K562 (cell line): ENCODE data around the gene FSTL4. TPM values are rescaled to one million over a fixed set of nuclear protein-coding genes. Genes with fewer than 3 reads are reported as not detected.

Experiments
- ATAC-seq: fragments of 200-7000 bp; cut with Tn5 transposase; 3 replicates; pipeline ENCODE4 v1.9.1; 2020; ENCODE audit warnings: moderate library complexity
- BruUV-seq: library from RNA; stranded (reverse); fragments of 400-500 nt; replicated peaks from 2 replicates; lab custom pipeline; 2021; lab: Mats Ljungman, UMichigan
- CTCF ChIA-PET: fragments of 300-600 bp; formaldehyde crosslinking; extraction: SDS; loops from one replicate; lab custom pipeline; 2021; ENCODE audit warnings: low intra/inter-chr PET ratio; lab: Yijun Ruan, JAX
- POLR2A ChIA-PET: fragments of 300-600, 350-650 bp; sonication (Branson Sonifier 250); formaldehyde crosslinking; extraction: SDS; loops from one replicate; lab custom pipeline; 2021; ENCODE audit warnings: antibody characterized with exemption, inconsistent platforms; lab: Yijun Ruan, JAX
- DNase-seq, 4 experiments: peaks; one replicate each; pipeline versions ENCODE4 v3.0.0 to v3.0.0-alpha.2; 2011 to 2018; ENCODE audit warnings: low spot score in 3 of 4, mixed read lengths in 3 of 4; ENCODE audit errors: extremely low read depth in 1 of 4
- FAIRE-seq: peaks from 2 replicates; lab custom pipeline; 2011; peaks lifted over from hg19 to GRCh38; lab: Jason Lieb, UNC
- H2AFZ ChIP-seq: 2 replicates; pipeline ENCODE4 v1.6.0; 2011; ENCODE audit warnings: low read depth, low read length, control low read depth, inconsistent platforms
- H3K27ac ChIP-seq: fragments of 200-600 bp; 3 replicates; pipeline ENCODE4 v1.8.0; 2011; ENCODE audit warnings: low read depth, mild to moderate bottlenecking, control low read depth, inconsistent platforms, low read length, moderate library complexity, mixed read lengths; ENCODE audit errors: extremely low read depth
- H3K27me3 ChIP-seq, 2 experiments: fragments of 300-600 bp in 1 of 2; 2 replicates in 1 of 2; 3 replicates in 1 of 2; pipeline versions ENCODE4 v1.6.0 to v1.8.0; 2011; ENCODE audit warnings: inconsistent platforms in 2 of 2, low read length in 2 of 2, mild to moderate bottlenecking in 1 of 2, mixed read lengths in 1 of 2, moderate library complexity in 1 of 2; ENCODE audit not compliant: control insufficient read depth in 2 of 2, insufficient read depth in 2 of 2
- H3K36me3 ChIP-seq: fragments of 300-600 bp; 3 replicates; pipeline ENCODE4 v1.8.0; 2011; ENCODE audit warnings: mild to moderate bottlenecking, low read length, inconsistent platforms; ENCODE audit not compliant: control insufficient read depth, insufficient read depth
- H3K4me1 ChIP-seq, 2 experiments: fragments of 200-600 bp in 1 of 2; replicated peaks in 1 of 2; 2 replicates in 1 of 2; 3 replicates in 1 of 2; pipeline versions ENCODE4 v1.5.1 to v1.8.0; 2011; ENCODE audit warnings: inconsistent platforms in 2 of 2, low read length in 2 of 2, mild to moderate bottlenecking in 1 of 2, mixed read lengths in 1 of 2, moderate library complexity in 1 of 2; ENCODE audit not compliant: control insufficient read depth in 2 of 2, insufficient read depth in 2 of 2
- H3K4me2 ChIP-seq: 2 replicates; pipeline ENCODE4 v1.6.1; 2011; ENCODE audit warnings: low read length, control low read depth, inconsistent platforms, mixed read lengths; ENCODE audit not compliant: insufficient read depth
- H3K4me3 ChIP-seq: fragments of 200-600 bp; sonication (generic), shearing (Covaris generic); 2 replicates; pipeline ENCODE4 v1.5.1; 2016; ENCODE audit warnings: control low read depth, inconsistent platforms
- H3K79me2 ChIP-seq: fragments of 200-600 bp; 3 replicates; pipeline ENCODE4 v1.8.0; 2011; ENCODE audit warnings: low read length, inconsistent platforms; ENCODE audit not compliant: control insufficient read depth, insufficient read depth
- H3K9ac ChIP-seq, 2 experiments: 2 replicates each; pipeline versions ENCODE4 v1.6.0 to v1.6.1; 2011; ENCODE audit warnings: low read depth in 2 of 2, low read length in 2 of 2, control low read depth in 1 of 2, inconsistent platforms in 1 of 2, mild to moderate bottlenecking in 1 of 2, mixed read lengths in 1 of 2; ENCODE audit not compliant: insufficient read depth in 1 of 2
- H3K9me1 ChIP-seq: one replicate; pipeline ENCODE4 v1.6.0; 2011; ENCODE audit warnings: inconsistent platforms, mild to moderate bottlenecking, low read length, moderate library complexity; ENCODE audit not compliant: control insufficient read depth, insufficient read depth
- H3K9me3 ChIP-seq: replicated peaks from 2 replicates; pipeline ENCODE4 v1.5.1; 2011; ENCODE audit warnings: low read depth, low read length, inconsistent platforms; ENCODE audit not compliant: control insufficient read depth, insufficient read depth
- H4K20me1 ChIP-seq: replicated peaks from 2 replicates; pipeline ENCODE4 v1.6.1; 2011; ENCODE audit warnings: low read length, inconsistent platforms, mixed read lengths; ENCODE audit not compliant: control insufficient read depth, insufficient read depth
- ARID1B ChIP-seq: fragments of 450-650 bp; IDR thresholded peaks from 2 replicates; pipeline ENCODE4 v1.6.1; 2016; ENCODE audit warnings: antibody characterized with exemption, mild to moderate bottlenecking, inconsistent platforms
- ASH1L ChIP-seq: fragments of 450-650 bp; IDR thresholded peaks from 2 replicates; pipeline ENCODE4 v1.6.1; 2018; ENCODE audit warnings: borderline replicate concordance, mild to moderate bottlenecking, low read depth; ENCODE audit not compliant: partially characterized antibody
- ESRRA ChIP-seq: fragments of 450-650 bp; IDR thresholded peaks from 2 replicates; pipeline ENCODE4 v1.6.1; 2014; ENCODE audit warnings: low read depth, mild to moderate bottlenecking, moderate library complexity, borderline replicate concordance
- FOXM1 ChIP-seq, 2 experiments: fragments of 450-650 bp in 1 of 2; sonication (generic) in 1 of 2; formaldehyde crosslinking in 1 of 2; IDR thresholded peaks; 2 replicates each; pipeline versions ENCODE4 v1.6.1 to v1.9.0; 2017 to 2022; ENCODE audit warnings: low read depth in 2 of 2, mild to moderate bottlenecking in 2 of 2, missing genetic modification reagents in 1 of 2, moderate library complexity in 1 of 2
- GATAD2A ChIP-seq: fragments of 450-650 bp; IDR thresholded peaks from 2 replicates; pipeline ENCODE4 v1.6.1; 2017
- MITF ChIP-seq: IDR thresholded peaks from 2 replicates; pipeline ENCODE4 v1.6.1; 2014; ENCODE audit warnings: antibody characterized with exemption
- NCOA6 ChIP-seq: fragments of 450-650 bp; IDR thresholded peaks from 2 replicates; pipeline ENCODE4 v1.6.1; 2017; ENCODE audit warnings: mild to moderate bottlenecking
- POLR2B ChIP-seq: fragments of 450-650 bp; IDR thresholded peaks from 2 replicates; pipeline ENCODE4 v1.6.1; 2018; ENCODE audit warnings: low read depth; ENCODE audit not compliant: partially characterized antibody
- RFX1 ChIP-seq: fragments of 450-650 bp; IDR thresholded peaks from 2 replicates; pipeline ENCODE4 v1.6.1; 2016; ENCODE audit warnings: mild to moderate bottlenecking, moderate library complexity
- SRF ChIP-seq, 2 experiments: fragments of 250-450, 450-650 bp in 1 of 2; sonication (Bioruptor Pico) in 1 of 2; sonication (generic) in 1 of 2; formaldehyde crosslinking; IDR thresholded peaks; 2 replicates each; pipeline versions ENCODE4 v1.5.0 to v1.5.1; 2020 to 2022; ENCODE audit warnings: mild to moderate bottlenecking in 1 of 2, missing genetic modification reagents in 1 of 2
- TBP ChIP-seq: optimal IDR thresholded peaks from 2 replicates; pipeline ENCODE3; 2011; ENCODE audit warnings: low read depth, low read length, improper control_type of control experiment
- TCF7L2 ChIP-seq: fragments of 150-350 bp; IDR thresholded peaks from 2 replicates; pipeline ENCODE4 v1.6.1; 2016; ENCODE audit warnings: low read depth, mild to moderate bottlenecking, low read length, moderate library complexity
- ZBTB34 ChIP-seq: fragments of 250-450 bp; sonication (Bioruptor Pico); IDR thresholded peaks from 2 replicates; pipeline ENCODE4 v1.8.0; 2021; ENCODE audit warnings: mild to moderate bottlenecking, moderate library complexity
- ZNF23 ChIP-seq: fragments of 250-450 bp; sonication (Bioruptor Pico); IDR thresholded peaks from 2 replicates; pipeline ENCODE4 v1.4.0; 2020; ENCODE audit warnings: mild to moderate bottlenecking
- ZNF780A ChIP-seq: fragments of 250-450 bp; sonication (Bioruptor Pico); IDR thresholded peaks from 2 replicates; pipeline ENCODE4 v1.5.0; 2021; ENCODE audit warnings: mild to moderate bottlenecking
- ZSCAN29 ChIP-seq: fragments of 450-650 bp; IDR thresholded peaks from 2 replicates; pipeline ENCODE4 v1.6.1; 2017
- WGBS: fragments of 100-300 bp; shearing (Covaris generic); methylation state at CpG from one replicate; pipeline ENCODE4 v1.1.6; 2016; ENCODE audit warnings: low coverage, mixed read lengths; ENCODE audit not compliant: insufficient coverage; ENCODE audit errors: missing lambda C conversion rate; 5-methylcytosine and 5-hydroxymethylcytosine counted together
- in situ Hi-C: fragments of 300-500 bp; cut with MboI; formaldehyde crosslinking; loops from 4 replicates; pipeline ENCODE4 v1.15.0; 2018; ENCODE audit warnings: inconsistent platforms, mixed read lengths
- intact Hi-C: fragments of 100-400 bp; cut with micrococcal nuclease; formaldehyde crosslinking; loops from 2 replicates; pipeline ENCODE4 v1.14.2; 2022
- polyA plus RNA-seq, 8 experiments: library from polyadenylated mRNA; depleted of rRNA in 4 of 8; stranded (reverse) in 5 of 8; unstranded in 3 of 8; fragments of >200 nt; fragmentation: Nextera tagmentation in 2 of 8; fragmentation: Illumina TruSeq in 1 of 8; extraction: Ambion mirVana in 2 of 8; extraction: Trizol in 1 of 8; gene quantifications; 2 replicates each; pipeline versions ENCODE4 v1.2.1 to v1.2.3, GENCODE V29; 2011 to 2014; ENCODE audit warnings: inconsistent platforms in 1 of 8, missing spikeins in 1 of 8
- total RNA-seq, 7 experiments: library from RNA; depleted of rRNA in 6 of 7; stranded (reverse); fragments of >200 nt in 6 of 7; fragmentation: Illumina TruSeq in 2 of 7; extraction: Trizol in 2 of 7; gene quantifications; 2 replicates each; pipeline versions ENCODE4 v1.2.1 to v1.2.3, GENCODE V29; 2011 to 2021; ENCODE audit warnings: low replicate concordance in 1 of 7

The FSTL4 gene
- total and polyA plus RNA-seq, 9 of the 15 experiments (the other 6 are each of a cell fraction or from before 2014, with no cell fraction given) = 0.08 to 0.18 (median 0.10) TPM; not detected in 5

DNA sequence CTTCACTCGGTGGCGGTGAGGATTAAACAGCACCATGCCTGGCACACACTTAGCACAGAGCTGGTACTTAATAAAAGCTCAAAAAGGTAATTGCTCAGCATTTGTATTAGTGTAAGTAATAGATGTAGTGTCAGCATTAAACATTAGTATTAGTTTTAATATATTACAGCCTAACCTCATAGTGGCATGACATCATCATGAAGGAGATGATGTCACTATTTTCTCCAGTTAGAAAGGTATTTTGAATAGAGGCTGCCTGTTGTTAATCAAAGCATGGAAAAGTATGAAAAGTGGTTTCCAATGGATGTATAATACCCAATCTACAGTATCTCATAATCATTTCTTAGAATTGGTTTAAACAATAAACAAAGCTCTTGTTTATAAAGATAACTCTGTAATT lies 49.0 kb upstream of the FSTL4 start (continued):
- TF ChIP-seq ASH1L (no peak), ESRRA (no peak)

- no peak for FAIRE-seq
- TF ChIP-seq RFX1 (no peak), GATAD2A (no peak), ZNF780A (CRISPR knock-in tag) (no peak), FOXM1 (IDR thresholded peaks at IDR 0.05; ENCODE audit: low read depth) (no peak), FOXM1 (CRISPR knock-in tag; IDR thresholded peaks at IDR 0.05; ENCODE audit: low read depth) (no peak), ZBTB34 (CRISPR knock-in tag) (no peak), ZSCAN29 (no peak), SRF (CRISPR knock-in tag; IDR thresholded peaks at IDR 0.05) (no peak), MITF (no peak), ARID1B (no peak), NCOA6 (no peak), TCF7L2 (no peak), ZNF23 (CRISPR knock-in tag) (no peak), POLR2B (no peak), TBP (no peak)
- CTCF ChIA-PET = no interaction called here
- Histone ChIP-seq H4K20me1 (no peaks in the 10 kb centered on the region; the same call in 1 of the 2 replicates), H3K9me1 (no peaks in the 10 kb centered on the region), H3K4me3 (no peak overlapping the region), H3K79me2 (no peaks in the 10 kb centered on the region), H3K27ac (no peak overlapping the region), H3K36me3 (no peaks in the 10 kb centered on the region), H3K9ac (no peak overlapping the region), H3K27me3 (peaks cover 0 to 9% of the 10 kb centered on the region in 2 experiments; a peak in 3 of 5 replicates), H3K4me1 (no peaks in the 10 kb centered on the region), H3K4me2 (no peak overlapping the region), H3K9me3 (no peaks in the 10 kb centered on the region), H2AFZ (no peak overlapping the region)
- POLR2A ChIA-PET = no interaction called here
- DNase-seq = no peak
- BruUV-seq = no TSS peak
- in situ Hi-C loops = no loop called here
- ATAC-seq = no peak
- intact Hi-C loops = no loop called here
- 0% methylated on average over 1 of the region's 1 CpG for WGBS
These were observed 46.0 kb upstream of the FSTL4 start for GRCh38 chr5:133658327-133658726.
